ENCODE data around the gene KRTAP10-1. TPM values are rescaled to one million over a fixed set of nuclear protein-coding genes. Genes with fewer than 3 reads are reported as not detected.
A peak's percentile ranks its signal among the peaks of the same experiment; 100 is the strongest.
"Not testable (repeated sequence)": the region's sequence is repeated elsewhere in the genome, so short reads cannot be mapped to it uniquely, and the experiment has no call there.

Gene KRTAP10-1
- total RNA-seq, 1 donor from 2014 or later: not detected

GRCh38 chr21:44551340-44551961 lies 11.5 kb upstream of the KRTAP10-1 start, which contains the start of gene KRTAP10-2:
Gene KRTAP10-2, minus strand, starts transcription at chr21:44551505. Its CDS starts 47 bp downstream, at chr21:44551458.
- peaks cover 20% of the 10 kb centered on the region for H3K4me1 Mint-ChIP-seq (ENCODE audit: unreplicated experiment)
- peaks cover 9% of the 10 kb centered on the region for H3K9me3 Mint-ChIP-seq
- no peak within 1 kb of the TSS for H3K27ac Mint-ChIP-seq
- H3K27me3 Mint-ChIP-seq: no peaks in the 10 kb centered on the region
- no peak for DNase-seq (ENCODE audit: extremely low spot score, unreplicated experiment)
- no peak for TF ChIP-seq CTCF (conservative IDR thresholded peaks at IDR 0.05)
- no peak within 1 kb of the TSS for H3K4me3 Mint-ChIP-seq
- H3K36me3 Mint-ChIP-seq: peaks cover 6% of the 10 kb centered on the region

DNA sequence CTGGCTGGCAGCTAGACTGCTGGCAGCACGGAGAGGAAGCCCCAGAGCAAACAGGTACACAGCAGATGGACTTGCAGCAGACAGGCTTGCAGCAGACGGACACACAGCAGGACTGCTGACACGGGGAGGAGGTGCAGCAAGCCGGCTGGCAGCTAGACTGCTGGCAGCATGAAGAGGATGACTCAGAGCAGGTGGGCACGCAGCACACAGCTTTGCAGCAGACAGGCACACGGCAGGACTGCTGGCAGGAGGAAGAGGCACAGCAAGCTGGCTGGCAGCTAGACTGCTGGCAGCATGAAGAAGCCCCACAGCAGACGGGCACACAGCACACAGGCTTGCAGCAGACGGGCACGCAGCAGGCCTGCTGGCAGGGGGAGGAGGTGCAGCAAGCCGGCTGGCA lies 10.8 kb upstream of the KRTAP10-1 start:
- no peak overlapping the region for H3K4me3 Mint-ChIP-seq
- peaks cover 20% of the 10 kb centered on the region for H3K4me1 Mint-ChIP-seq (ENCODE audit: unreplicated experiment)
- peaks cover 9% of the 10 kb centered on the region for H3K9me3 Mint-ChIP-seq
- DNase-seq (ENCODE audit: extremely low spot score, unreplicated experiment): no peak
- no peak for TF ChIP-seq CTCF (conservative IDR thresholded peaks at IDR 0.05)
- H3K27me3 Mint-ChIP-seq: no peaks in the 10 kb centered on the region
- no peak overlapping the region for H3K27ac Mint-ChIP-seq
- peaks cover 6% of the 10 kb centered on the region for H3K36me3 Mint-ChIP-seq

GRCh38 chr21:44550285-44550684 lies 10.3 kb upstream of the KRTAP10-1 start:
- H3K27ac Mint-ChIP-seq, H3K27me3 Mint-ChIP-seq, H3K4me3 Mint-ChIP-seq, H3K9me3 Mint-ChIP-seq, H3K36me3 Mint-ChIP-seq: not testable (repeated sequence)
- peaks cover 20% of the 10 kb centered on the region for H3K4me1 Mint-ChIP-seq (ENCODE audit: unreplicated experiment)
- DNase-seq (ENCODE audit: extremely low spot score, unreplicated experiment): peak; percentile 69

DNA sequence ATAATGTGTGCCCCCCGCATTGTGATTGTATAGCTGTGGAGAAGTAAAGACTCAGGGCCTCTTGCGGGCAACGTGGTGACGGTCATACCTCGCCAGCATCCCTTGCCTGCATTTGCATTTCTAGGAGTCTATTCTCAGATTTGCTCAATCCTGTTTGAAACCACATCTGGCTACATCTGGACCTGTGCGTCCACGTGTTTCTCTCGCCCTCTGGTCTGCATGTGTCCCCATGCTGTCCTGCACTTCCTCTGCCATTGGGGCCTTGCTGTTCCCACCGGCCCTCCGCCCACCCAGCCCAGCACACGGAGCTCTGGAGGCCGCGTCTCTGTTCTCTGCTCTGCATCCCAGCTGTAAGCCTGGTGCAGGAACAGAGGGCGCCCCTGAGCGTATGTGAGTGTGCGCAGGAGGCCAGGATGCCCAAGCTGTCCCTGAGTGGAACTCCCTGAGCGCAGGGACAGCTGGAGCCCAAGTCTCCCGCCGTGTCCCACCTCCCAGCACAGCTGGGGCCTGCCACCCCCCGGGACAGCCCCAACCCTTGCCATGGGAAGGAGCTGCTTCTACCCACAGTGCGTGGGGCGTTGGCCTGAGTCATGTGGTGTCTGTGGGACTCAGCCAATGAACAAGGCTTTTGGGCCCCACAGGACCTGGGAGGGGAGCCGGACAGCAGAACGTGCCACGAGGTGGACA lies 9.7 kb upstream of the KRTAP10-1 start:
- Mint-ChIP-seq H3K9me3 (peaks cover 9% of the 10 kb centered on the region), H3K27ac (peak overlapping the region; percentile 71), H3K27me3 (no peaks in the 10 kb centered on the region), H3K4me1 (ENCODE audit: unreplicated experiment) (peaks cover 20% of the 10 kb centered on the region), H3K4me3 (no peak overlapping the region), H3K36me3 (peaks cover 6% of the 10 kb centered on the region)
- DNase-seq (ENCODE audit: extremely low spot score, unreplicated experiment): no peak
- no peak for TF ChIP-seq CTCF (conservative IDR thresholded peaks at IDR 0.05)

- Mint-ChIP-seq H3K9me3 (peaks cover 9% of the 10 kb centered on the region), H3K27ac (peak overlapping the region; percentile 71), H3K4me3 (peak overlapping the region; percentile 7), H3K27me3 (no peaks in the 10 kb centered on the region), H3K4me1 (ENCODE audit: unreplicated experiment) (peaks cover 20% of the 10 kb centered on the region), H3K36me3 (peaks cover 6% of the 10 kb centered on the region)
- no peak for DNase-seq (ENCODE audit: extremely low spot score, unreplicated experiment)
- no peak for TF ChIP-seq CTCF (conservative IDR thresholded peaks at IDR 0.05)
Observed at GRCh38 chr21:44548922-44549321, 8.9 kb upstream of the KRTAP10-1 start.

DNA sequence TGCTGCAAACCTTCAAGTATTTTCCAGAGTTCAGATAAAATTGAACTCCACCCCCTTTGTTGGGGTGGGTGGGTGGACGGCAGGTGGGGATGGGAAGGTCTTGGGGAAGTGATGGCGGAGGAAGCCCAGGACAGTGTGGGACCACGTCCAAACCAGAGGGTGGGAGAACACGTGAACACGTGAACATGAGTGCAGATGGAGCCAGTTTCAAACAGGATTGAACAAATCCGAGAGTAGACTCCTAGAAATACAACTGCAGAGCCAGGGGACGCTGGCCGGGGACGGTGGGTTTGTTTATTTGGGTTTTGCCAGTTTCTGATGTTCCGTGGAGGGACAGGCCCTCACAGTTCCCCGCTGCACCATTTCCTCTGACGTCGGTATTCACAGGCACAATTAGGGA lies 8.4 kb upstream of the KRTAP10-1 start:
- no peak for TF ChIP-seq CTCF (conservative IDR thresholded peaks at IDR 0.05)

More for the DNA sequence above, 8.4 kb upstream of the KRTAP10-1 start:
- peaks cover 6% of the 10 kb centered on the region for H3K36me3 Mint-ChIP-seq
- no peaks in the 10 kb centered on the region for H3K27me3 Mint-ChIP-seq
- H3K27ac Mint-ChIP-seq: peak overlapping the region; percentile 71
- DNase-seq (ENCODE audit: extremely low spot score, unreplicated experiment): no peak
- H3K9me3 Mint-ChIP-seq: peaks cover 9% of the 10 kb centered on the region
- no peak overlapping the region for H3K4me3 Mint-ChIP-seq
- peaks cover 20% of the 10 kb centered on the region for H3K4me1 Mint-ChIP-seq (ENCODE audit: unreplicated experiment)

All from type B pancreatic cell (in vitro differentiated cells).